ENCODE measurements around the gene HDGFL2.

HDGFL2 gene

GRCh38 chr19:4472174-4472974, at the start of gene HDGFL2:
Gene HDGFL2, plus strand, starts transcription at chr19:4472297. Its CDS starts 54 bp downstream, at chr19:4472351.
- no peak for DNase-seq

GRCh38 chr19:4423416-4424126, 48.5 kb upstream of the HDGFL2 start:
- no peak for DNase-seq

GRCh38 chr19:4425537-4425936, 46.6 kb upstream of the HDGFL2 start:
- DNase-seq = no peak

GRCh38 chr19:4428326-4428975, 43.6 kb upstream of the HDGFL2 start:
- no peak for DNase-seq

- DNase-seq = no peak
Observed at GRCh38 chr19:4429256-4429655, 42.8 kb upstream of the HDGFL2 start.

GRCh38 chr19:4429771-4430171, 42.3 kb upstream of the HDGFL2 start:
- DNase-seq = no peak

GRCh38 chr19:4430760-4431159, 41.3 kb upstream of the HDGFL2 start:
- no peak for DNase-seq

GRCh38 chr19:4431296-4431695, 40.8 kb upstream of the HDGFL2 start:
- DNase-seq = no peak

- DNase-seq = no peak
Observed at GRCh38 chr19:4431808-4432674, 40.1 kb upstream of the HDGFL2 start.

- DNase-seq = no peak
Observed at GRCh38 chr19:4432918-4433506, 39.1 kb upstream of the HDGFL2 start.

- DNase-seq = no peak
Observed at GRCh38 chr19:4434391-4434790, 37.7 kb upstream of the HDGFL2 start.

GRCh38 chr19:4436231-4436630, 35.9 kb upstream of the HDGFL2 start:
- no peak for DNase-seq

GRCh38 chr19:4437103-4437502, 35.0 kb upstream of the HDGFL2 start:
- DNase-seq = no peak

GRCh38 chr19:4439243-4439642, 32.9 kb upstream of the HDGFL2 start:
- no peak for DNase-seq

GRCh38 chr19:4441994-4442818, 29.9 kb upstream of the HDGFL2 start:
- no peak for DNase-seq

- no peak for DNase-seq
Observed at GRCh38 chr19:4442819-4443146, 29.3 kb upstream of the HDGFL2 start.

GRCh38 chr19:4443188-4443587, 28.9 kb upstream of the HDGFL2 start:
- DNase-seq = no peak

- no peak for DNase-seq
Observed at GRCh38 chr19:4443966-4444764, 27.9 kb upstream of the HDGFL2 start.

GRCh38 chr19:4444765-4445741, 27.0 kb upstream of the HDGFL2 start:
- DNase-seq = no peak
